ENCODE measurements around the gene TEX51. TPM values are rescaled to one million over a fixed set of nuclear protein-coding genes. Genes with fewer than 3 reads are reported as not detected.

Gene TEX51
- total RNA-seq, 4 donors from 2014 or later, result not detected

GRCh38 chr2:126876631-126877030, 22.1 kb upstream of the TEX51 start:
- H3K36me3 ChIP-seq, result no peaks in the 10 kb centered on the region
- intact Hi-C loops (cut with DNase I), result no loop called here
- H3K27ac ChIP-seq (replicated peaks in 1 of 4), result no peak overlapping the region
- peaks cover 0 to 20% (median 14%) of the 10 kb centered on the region in 4 donors for H3K9me3 ChIP-seq
- DNase-seq (ENCODE audit: extremely low spot score), result no peak
- H3K4me1 ChIP-seq, result no peaks in the 10 kb centered on the region
- no peak for TF ChIP-seq POLR2AphosphoS5 (IDR thresholded peaks at IDR 0.05)
- no peak for TF ChIP-seq CTCF (IDR thresholded peaks at IDR 0.05)
- TF ChIP-seq EP300 (IDR thresholded peaks at IDR 0.05), result no peak
- TF ChIP-seq POLR2A (IDR thresholded peaks at IDR 0.05; ENCODE audit: low read depth), result no peak
- WGBS, result no CpG with 5 or more reads among the region's 4 CpGs
- peaks cover 0 to 3% (median 0%) of the 10 kb centered on the region in 4 donors for H3K27me3 ChIP-seq
- H3K4me3 ChIP-seq, result no peak overlapping the region

GRCh38 chr2:126877041-126877440, 21.6 kb upstream of the TEX51 start:
- Histone ChIP-seq H3K27me3 (peaks cover 0 to 3% (median 0%) of the 10 kb centered on the region in 4 donors), H3K4me1 (no peaks in the 10 kb centered on the region), H3K27ac (replicated peaks in 1 of 4) (no peak overlapping the region), H3K36me3 (no peaks in the 10 kb centered on the region), H3K9me3 (peaks cover 0 to 20% (median 14%) of the 10 kb centered on the region in 4 donors), H3K4me3 (no peak overlapping the region)
- no peak for DNase-seq (ENCODE audit: extremely low spot score)
- TF ChIP-seq POLR2A (IDR thresholded peaks at IDR 0.05; ENCODE audit: low read depth) (no peak), POLR2AphosphoS5 (IDR thresholded peaks at IDR 0.05) (no peak), EP300 (IDR thresholded peaks at IDR 0.05) (no peak), CTCF (IDR thresholded peaks at IDR 0.05) (no peak)
- 80% methylated on average over 5 of the region's 5 CpGs for WGBS
- intact Hi-C loops (cut with DNase I), result no loop called here

- no peaks in the 10 kb centered on the region for H3K36me3 ChIP-seq
- WGBS, result 92% methylated on average over 25 of the region's 25 CpGs
These were observed 20.7 kb upstream of the TEX51 start for GRCh38 chr2:126877861-126878565.

GRCh38 chr2:126878601-126879000, 20.1 kb upstream of the TEX51 start:
- Histone ChIP-seq H3K27me3 (peaks cover 0 to 3% (median 0%) of the 10 kb centered on the region in 4 donors), H3K9me3 (peaks cover 0 to 20% (median 14%) of the 10 kb centered on the region in 4 donors), H3K36me3 (no peaks in the 10 kb centered on the region), H3K4me1 (no peaks in the 10 kb centered on the region), H3K4me3 (no peak overlapping the region), H3K27ac (replicated peaks in 1 of 4) (no peak overlapping the region)
- WGBS, result 81% methylated on average over 6 of the region's 7 CpGs
- intact Hi-C loops (cut with DNase I), result no loop called here
- DNase-seq (ENCODE audit: extremely low spot score), result no peak
- TF ChIP-seq CTCF (IDR thresholded peaks at IDR 0.05) (no peak), POLR2A (IDR thresholded peaks at IDR 0.05; ENCODE audit: low read depth) (no peak), EP300 (IDR thresholded peaks at IDR 0.05) (no peak), POLR2AphosphoS5 (IDR thresholded peaks at IDR 0.05) (no peak)

More at GRCh38 chr2:126877861-126878565, 20.7 kb upstream of the TEX51 start:
- Histone ChIP-seq H3K27me3 (peaks cover 0 to 3% (median 0%) of the 10 kb centered on the region in 4 donors), H3K4me3 (no peak overlapping the region), H3K9me3 (peaks cover 0 to 20% (median 14%) of the 10 kb centered on the region in 4 donors), H3K27ac (replicated peaks in 1 of 4) (no peak overlapping the region), H3K4me1 (no peaks in the 10 kb centered on the region)
- DNase-seq (ENCODE audit: extremely low spot score), result no peak
- TF ChIP-seq POLR2AphosphoS5 (IDR thresholded peaks at IDR 0.05), result no peak
- TF ChIP-seq EP300 (IDR thresholded peaks at IDR 0.05), result no peak
- TF ChIP-seq POLR2A (IDR thresholded peaks at IDR 0.05; ENCODE audit: low read depth), result no peak
- TF ChIP-seq CTCF (IDR thresholded peaks at IDR 0.05), result no peak
- intact Hi-C loops (cut with DNase I), result no loop called here

Measured in esophagus muscularis mucosa (tissue), 4 donors.